HG03575 (cell line): ENCODE measurements around the gene TBC1D32.
"Not testable (repeated sequence)": the region's sequence is repeated elsewhere in the genome, so short reads cannot be mapped to it uniquely, and the experiment has no call there.

Experiments used
- ATAC-seq: cut with Tn5 transposase; IDR thresholded peaks from one replicate; pipeline ENCODE4 v1.9.1; 2021; ENCODE audit not compliant: unreplicated experiment, insufficient number of reproducible peaks, low FRiP score; ENCODE audit errors: extremely low read depth

The TBC1D32 gene

DNA sequence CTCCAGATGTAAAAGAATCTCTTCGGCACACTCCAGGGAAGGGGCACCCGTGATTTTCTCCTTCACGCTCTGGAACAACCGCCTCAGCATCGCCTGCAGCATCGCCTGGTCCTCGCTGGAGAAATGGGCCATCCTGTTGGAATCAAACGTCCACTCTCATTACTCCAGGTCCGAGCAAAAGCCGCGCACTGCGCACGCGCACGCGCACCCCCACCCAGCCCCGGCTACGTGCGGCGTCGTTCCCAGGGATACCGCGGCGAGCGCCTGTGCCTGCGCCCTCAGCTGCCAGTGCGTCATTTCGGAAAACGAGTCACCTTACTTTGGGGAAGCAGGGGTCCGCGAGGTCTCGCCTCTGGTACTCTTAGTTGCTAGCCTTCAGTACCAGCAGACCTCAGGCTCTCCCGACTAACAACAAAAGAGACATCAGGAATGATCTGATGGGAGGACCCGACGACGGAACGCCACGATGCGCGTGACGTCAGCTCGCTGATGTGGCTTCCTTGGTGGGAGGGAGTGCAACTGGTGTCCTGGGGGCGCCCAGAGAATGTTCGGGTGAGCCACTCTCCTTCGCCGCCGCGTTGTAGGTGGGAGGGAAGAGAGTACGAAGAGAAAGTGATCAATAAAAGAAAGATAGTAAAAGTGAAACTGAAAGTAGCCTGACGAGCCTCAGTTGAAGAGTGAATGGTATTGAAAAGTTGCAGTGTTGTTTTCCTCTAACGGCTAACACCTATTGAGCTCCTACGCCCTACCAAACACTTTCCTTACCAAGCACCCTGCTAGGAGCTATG lies at the start of gene TBC1D32:
Gene TBC1D32 (minus strand): TSS at position 182 of the 788 bp plus-strand sequence. CDS start 50 bp downstream, at position 132.
- peak; percentile 85 for ATAC-seq

DNA sequence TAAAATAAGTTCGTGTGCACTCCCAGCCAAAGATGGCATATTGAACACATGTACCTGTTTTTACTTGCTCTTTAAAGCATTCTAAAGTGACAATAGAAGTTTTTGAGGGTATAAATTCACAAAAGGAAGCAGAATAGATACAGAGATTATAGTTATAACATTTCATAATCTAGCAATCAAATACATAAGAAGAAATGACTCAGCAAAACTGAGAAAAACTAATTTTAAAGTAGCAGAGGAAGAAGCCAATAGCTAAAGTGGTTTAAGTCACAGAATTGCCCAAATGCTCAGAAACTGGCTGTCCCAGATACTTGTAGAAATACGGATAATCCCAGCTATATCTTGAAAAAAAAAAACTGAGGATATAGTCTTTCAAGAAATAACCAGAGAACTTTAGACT lies 49.2 kb upstream of the TBC1D32 start:
- ATAC-seq: no peak

GRCh38 chr6:121382467-121383121 lies 48.3 kb upstream of the TBC1D32 start:
- no peak for ATAC-seq

DNA sequence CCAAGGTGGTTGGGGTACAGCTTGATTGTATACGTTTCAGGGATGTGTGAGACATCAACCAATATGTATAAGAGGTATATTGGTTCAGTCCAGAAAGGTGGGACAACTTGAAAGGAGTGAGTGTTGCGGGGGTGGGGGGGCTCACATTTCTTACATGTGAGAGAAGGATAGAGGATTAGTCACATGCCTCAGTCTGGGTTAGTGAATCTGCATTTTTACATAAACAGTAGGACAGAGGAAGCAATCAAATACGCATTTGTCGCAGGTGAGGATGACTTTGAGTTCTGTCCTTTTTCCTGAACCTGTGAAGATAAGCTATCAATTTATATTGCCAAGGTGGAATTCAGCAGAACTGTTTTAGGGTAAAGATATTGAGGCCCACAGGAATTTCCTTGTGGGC lies 42.1 kb upstream of the TBC1D32 start:
- no peak for ATAC-seq

DNA sequence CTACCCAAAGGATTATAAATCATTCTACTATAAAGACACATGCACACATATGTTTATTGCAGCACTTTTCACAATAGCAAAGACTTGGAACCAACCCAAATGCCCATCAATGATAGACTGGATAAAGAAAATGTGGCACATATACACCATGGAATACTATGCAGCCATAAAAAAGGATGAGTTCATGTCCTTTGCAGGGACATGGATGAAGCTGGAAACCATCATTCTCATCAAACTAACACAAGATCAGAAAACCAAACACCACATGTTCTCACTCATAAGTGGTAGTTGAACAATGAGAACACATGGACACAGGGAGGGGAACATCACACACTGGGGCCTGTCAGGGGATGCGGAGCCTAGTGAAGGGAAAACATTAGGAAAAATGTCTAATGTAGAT lies 39.9 kb upstream of the TBC1D32 start:
- ATAC-seq: not testable (repeated sequence)

DNA sequence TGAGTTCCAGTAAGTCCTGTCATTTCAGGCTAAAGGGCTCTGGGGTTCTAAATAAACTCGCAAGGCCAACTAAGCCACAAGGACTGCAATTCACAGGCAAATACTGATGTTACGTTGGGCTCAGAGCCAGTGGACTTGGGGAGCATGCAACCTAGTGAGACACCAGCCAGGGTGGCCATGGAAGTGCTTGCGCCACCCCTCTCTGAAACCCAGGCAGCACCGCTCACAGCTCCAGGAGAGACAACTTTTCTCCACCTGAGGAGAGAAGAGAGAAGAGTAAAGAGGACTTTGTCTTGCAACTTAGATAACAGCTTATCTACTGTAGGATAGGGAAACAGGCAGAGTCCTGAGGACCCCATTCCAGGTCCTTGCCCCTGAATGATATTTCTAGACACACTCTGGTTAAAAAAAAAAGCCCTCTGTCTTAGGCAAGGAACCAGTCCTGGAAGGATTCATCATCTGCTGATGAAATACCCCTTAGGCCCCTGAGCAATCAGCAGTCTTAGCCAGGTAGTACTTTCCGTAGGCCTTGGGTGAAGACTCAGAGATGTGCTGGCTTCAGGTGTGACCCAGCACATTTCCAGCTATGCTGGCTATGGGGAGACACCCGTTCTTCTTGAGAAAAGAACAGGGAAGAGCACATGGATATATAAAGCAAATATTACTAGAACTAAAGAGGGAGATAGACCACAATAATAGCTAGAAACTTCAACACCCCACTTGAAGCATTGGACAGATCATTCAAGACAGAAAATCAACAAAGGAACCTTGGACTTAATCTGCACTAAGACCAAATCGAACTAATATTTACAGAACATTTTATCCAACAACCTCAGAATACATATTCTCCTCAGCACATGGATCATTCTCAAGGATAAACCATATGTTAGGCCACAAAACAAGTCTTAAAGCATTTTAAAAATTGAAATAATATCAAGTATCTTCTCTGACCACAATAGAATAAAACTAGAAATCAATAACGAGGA lies 31.5 kb upstream of the TBC1D32 start:
- ATAC-seq: no peak

GRCh38 chr6:121356575-121356974 lies 22.3 kb upstream of the TBC1D32 start:
- ATAC-seq: no peak

DNA sequence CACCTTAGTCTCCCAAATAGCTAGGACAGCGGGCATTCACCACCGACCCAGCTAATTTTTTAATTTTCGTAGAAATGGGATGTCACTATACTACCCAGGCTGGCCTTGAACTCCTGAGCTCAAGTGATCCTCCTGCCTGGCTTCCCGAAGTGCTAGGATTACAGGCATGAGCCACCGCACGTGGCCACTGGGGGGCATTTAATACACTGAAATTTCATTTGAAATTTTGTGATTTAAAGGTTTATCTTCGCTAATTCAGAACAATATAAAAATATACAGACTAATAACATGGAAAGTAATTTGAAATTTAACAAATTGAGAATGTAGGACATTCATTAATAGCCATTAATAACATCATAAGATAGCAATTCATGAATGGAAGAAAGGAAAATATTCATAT lies 20.5 kb upstream of the TBC1D32 start:
- no peak for ATAC-seq

DNA sequence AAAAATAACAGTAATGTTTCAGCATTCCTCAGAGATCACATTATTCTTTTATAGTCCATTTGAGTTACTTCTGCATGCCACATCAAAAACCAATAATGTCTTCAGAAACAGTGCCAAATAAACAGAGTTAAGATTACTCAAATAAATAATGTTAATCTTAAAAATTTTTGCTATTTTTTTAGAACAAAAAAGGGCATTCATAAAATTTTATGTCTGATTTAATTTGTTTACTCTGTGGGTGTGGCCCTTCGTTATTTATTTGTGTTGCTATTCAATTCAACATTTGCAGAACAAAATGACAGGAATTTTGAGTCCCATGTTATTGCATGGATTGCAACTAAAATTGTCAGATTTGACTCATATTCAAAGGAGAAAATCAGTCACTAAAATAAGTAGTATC lies 18.7 kb upstream of the TBC1D32 start:
- ATAC-seq: no peak

- no peak for ATAC-seq
These were observed 17.6 kb upstream of the TBC1D32 start for GRCh38 chr6:121351916-121352315.

DNA sequence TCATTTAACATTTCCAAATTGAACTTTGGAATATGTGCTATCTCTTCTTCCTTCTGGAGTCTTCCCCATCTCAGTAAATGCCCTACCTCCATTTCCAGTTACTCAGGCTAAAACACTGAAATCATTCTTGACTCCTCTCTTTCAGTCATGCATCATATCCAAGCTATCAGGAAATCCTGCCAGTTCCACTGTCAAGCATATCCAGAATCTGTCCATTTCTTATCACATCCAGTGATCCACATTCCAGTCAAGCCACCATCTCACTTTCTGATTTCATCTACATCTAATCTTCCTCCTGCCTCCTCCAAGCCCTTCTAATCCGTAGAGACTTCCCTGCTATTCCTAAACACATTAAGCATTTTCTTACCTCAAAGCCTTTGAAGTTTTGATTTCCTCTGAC lies 15.3 kb upstream of the TBC1D32 start:
- ATAC-seq: no peak

DNA sequence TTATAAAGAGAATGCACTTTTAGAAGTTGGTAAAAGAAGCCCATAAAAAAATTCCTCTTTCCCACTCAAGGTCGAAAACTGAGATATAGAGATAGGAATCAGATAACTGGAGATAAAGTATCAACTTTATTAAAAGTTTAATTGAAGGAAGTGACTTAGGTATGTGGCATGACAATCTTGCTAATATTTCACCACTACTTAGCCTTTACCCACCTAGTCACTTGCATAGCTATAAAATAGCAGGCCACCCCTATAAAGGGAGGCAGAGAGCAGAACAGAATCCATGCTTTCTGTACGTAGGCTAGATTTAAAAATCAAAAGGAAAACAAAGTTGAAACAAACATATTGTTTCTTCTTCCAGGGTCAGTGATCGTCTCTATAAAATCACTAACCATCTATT lies 13.2 kb upstream of the TBC1D32 start:
- no peak for ATAC-seq

GRCh38 chr6:121344539-121344938 lies 10.3 kb upstream of the TBC1D32 start:
- ATAC-seq: no peak

DNA sequence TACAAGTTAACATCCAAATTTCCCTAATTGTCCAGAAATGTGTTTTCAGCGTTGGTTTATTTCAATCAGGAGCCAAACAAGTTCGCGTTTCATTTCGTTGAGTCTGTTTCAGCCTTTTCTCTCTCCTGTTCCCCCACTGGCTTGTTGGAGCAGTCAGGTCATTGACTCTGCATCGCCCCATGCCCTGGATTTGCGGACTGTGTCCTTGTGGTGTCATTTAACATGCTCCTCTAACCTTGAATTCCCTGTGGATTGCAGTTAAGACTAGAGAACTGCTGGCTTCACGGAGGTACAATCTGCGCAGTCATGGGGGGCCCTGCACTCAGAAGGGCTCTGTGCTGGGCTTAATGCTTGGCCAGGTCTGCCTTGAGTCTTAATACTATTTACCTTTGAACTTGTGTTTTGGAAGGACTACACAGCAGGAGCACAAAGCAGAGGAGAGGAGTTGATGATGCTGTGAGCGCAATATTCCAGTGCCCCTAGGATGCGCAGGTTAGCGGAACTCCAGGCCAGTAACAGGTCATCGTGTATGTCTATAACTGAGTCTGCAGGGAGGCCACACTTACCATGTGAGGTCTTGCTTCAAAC lies 5.5 kb upstream of the TBC1D32 start:
- ATAC-seq: no peak

DNA sequence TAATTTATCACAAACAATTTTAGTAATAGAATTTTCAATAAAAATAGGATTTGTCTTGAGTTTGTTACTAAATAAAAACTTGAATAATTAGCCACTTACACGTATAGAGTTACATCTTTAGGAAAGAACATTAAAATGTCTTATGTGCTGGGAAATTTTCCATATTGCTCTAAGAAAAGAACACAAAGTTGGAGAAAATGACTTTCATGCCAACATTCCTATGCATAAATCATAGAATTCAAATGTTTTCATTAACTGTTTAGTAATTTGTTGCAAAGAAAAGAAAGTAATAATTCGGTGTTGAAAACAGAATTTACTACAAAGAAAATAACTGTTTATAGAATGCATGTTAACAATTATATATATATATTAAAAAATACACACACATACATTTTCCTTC lies 4.7 kb upstream of the TBC1D32 start:
- no peak for ATAC-seq

GRCh38 chr6:121338366-121338765 lies 4.1 kb upstream of the TBC1D32 start:
- no peak for ATAC-seq

DNA sequence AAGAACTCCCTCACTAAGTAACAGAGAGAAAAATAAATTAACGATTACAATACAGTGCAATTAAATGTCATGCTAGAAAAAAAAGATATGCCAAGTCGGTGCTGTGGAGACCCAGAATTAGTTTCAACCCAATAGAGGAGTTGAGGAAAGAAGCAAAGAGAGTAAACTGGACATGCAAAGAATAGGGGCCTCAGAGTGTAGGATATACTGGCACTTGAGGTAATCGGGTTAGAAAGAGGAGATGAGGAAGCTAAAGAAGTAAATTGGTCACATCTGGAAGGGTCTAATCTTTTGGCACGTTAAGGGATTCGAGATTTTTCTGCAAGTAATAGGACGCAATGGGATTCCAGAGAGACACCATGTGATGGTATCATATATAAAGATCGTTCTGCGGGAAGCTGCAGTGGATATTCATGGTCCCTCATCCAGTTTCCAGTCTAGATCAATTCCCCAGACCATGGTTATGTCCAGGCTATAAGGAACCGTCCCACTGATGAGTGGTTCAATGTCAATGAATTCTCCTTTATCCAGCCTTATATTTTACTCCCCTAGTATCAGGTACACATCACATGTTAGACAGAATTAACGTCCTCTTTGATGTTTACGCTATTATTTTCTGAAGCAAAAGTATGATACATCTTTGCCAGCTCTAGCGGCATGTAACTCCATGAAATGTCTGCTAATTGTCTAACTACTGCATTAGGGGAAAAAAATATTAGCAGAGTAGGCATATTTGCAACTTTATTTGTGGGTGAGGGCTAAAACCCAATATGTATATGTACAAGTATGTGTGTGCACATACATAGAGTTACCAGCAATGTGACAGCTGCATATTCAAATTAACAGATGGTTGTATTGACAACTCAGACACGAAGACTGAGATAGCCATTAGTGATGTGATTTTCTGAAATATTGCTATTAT lies 1.1 kb upstream of the TBC1D32 start:
- ATAC-seq: peak; percentile 1

DNA sequence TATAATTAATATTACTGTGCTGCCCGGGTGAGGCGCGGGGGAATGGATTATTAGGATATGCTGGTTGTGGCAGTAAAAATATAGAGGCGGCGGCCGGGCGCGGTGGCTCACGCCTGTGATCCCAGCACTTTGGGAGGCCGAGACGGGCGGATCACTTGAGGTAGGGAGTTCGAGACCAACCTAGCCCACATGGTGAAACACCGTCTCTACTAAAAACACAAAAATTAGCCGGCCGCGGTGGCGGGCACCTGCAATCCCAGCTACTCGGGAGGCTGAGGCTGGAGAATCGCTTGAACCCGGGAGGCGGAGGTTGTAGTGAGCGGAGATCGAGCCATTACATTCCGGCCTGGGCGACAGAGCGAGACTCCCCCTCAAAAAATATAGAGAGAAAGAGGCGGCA lies 586 bp downstream of the TBC1D32 start:
- ATAC-seq: not testable (repeated sequence)
